BLaER1 treated with 17β-estradiol and CSF1 and Interleukin-3, amounts not matched to agents 10 nM and 100 nM (cell line): ENCODE measurements around the gene HOXB8.

ENCODE experiments used
- H3K27ac ChIP-seq, 11 experiments: shearing (Covaris generic); formaldehyde crosslinking; 2 replicates each; pipeline ENCODE4 v1.8.1; 2022
- H3K27me3 ChIP-seq, 11 experiments: shearing (Covaris generic); formaldehyde crosslinking; 2 replicates each; pipeline ENCODE4 v1.8.1; 2022
- H3K36me3 ChIP-seq, 11 experiments: shearing (Covaris generic); formaldehyde crosslinking; 2 replicates each; pipeline ENCODE4 v1.8.1; 2022
- H3K4me1 ChIP-seq, 10 experiments: shearing (Covaris generic); formaldehyde crosslinking; 2 replicates each; pipeline ENCODE4 v1.8.1; 2022
- H3K4me2 ChIP-seq, 11 experiments: shearing (Covaris generic); formaldehyde crosslinking; 2 replicates each; pipeline ENCODE4 v1.8.1; 2022
- H3K4me3 ChIP-seq, 10 experiments: shearing (Covaris generic); formaldehyde crosslinking; 2 replicates each; pipeline ENCODE4 v1.8.1; 2022
- H3K9ac ChIP-seq, 11 experiments: shearing (Covaris generic); formaldehyde crosslinking; 2 replicates each; pipeline ENCODE4 v1.8.1; 2022
- H3K9me3 ChIP-seq, 11 experiments: shearing (Covaris generic); formaldehyde crosslinking; replicated peaks in 1 of 11; 2 replicates each; pipeline ENCODE4 v1.8.1; 2022
- H4K20me1 ChIP-seq, 11 experiments: shearing (Covaris generic); formaldehyde crosslinking; 2 replicates each; pipeline ENCODE4 v1.8.1; 2022
- Cebpa-rat ChIP-seq, 11 experiments: shearing (Covaris generic); IDR thresholded peaks; 2 replicates each; pipeline ENCODE4 v1.8.1; 2022

HOXB8 gene

GRCh38 chr17:48590607-48591161 lies 24.4 kb downstream of the HOXB8 start:
- H3K9me3 ChIP-seq = no peaks in the 10 kb centered on the region
- no peak overlapping the region for H3K9ac ChIP-seq
- peaks cover 98 to 100% (median 100%) of the 10 kb centered on the region in 11 experiments for H3K27me3 ChIP-seq
- no peak overlapping the region for H3K27ac ChIP-seq
- H3K4me2 ChIP-seq = no peak overlapping the region
- TF ChIP-seq Cebpa-rat (IDR thresholded peaks at IDR 0.05) = no peak
- no peak overlapping the region for H3K4me3 ChIP-seq
- H3K4me1 ChIP-seq = peaks cover 9 to 34% (median 20%) of the 10 kb centered on the region in 10 experiments; a peak in 18 of 20 replicates
- H4K20me1 ChIP-seq = peaks cover 0 to 96% (median 89%) of the 10 kb centered on the region in 11 experiments; a peak in 19 of 22 replicates
- H3K36me3 ChIP-seq = no peaks in the 10 kb centered on the region

GRCh38 chr17:48589831-48590606 lies 25.1 kb downstream of the HOXB8 start, which contains the start of gene HOXB3:
TSS of gene HOXB3 (minus strand) at chr17:48590241. CDS start at chr17:48552474, 37,767 bp downstream.
- no peak for TF ChIP-seq Cebpa-rat (IDR thresholded peaks at IDR 0.05)
- Histone ChIP-seq H3K9ac (no peak within 1 kb of the TSS), H3K36me3 (no peaks in the 10 kb centered on the region), H3K4me3 (no peak within 1 kb of the TSS), H3K4me2 (peak within 1 kb of the TSS in 1 of 11 experiments; percentile 11; a peak in 1 of 22 replicates), H3K4me1 (peaks cover 11 to 37% (median 22%) of the 10 kb centered on the region in 10 experiments; a peak in 18 of 20 replicates), H3K27me3 (peaks cover 98 to 100% (median 100%) of the 10 kb centered on the region in 11 experiments), H4K20me1 (peaks cover 0 to 95% (median 89%) of the 10 kb centered on the region in 11 experiments; a peak in 19 of 22 replicates), H3K9me3 (no peaks in the 10 kb centered on the region), H3K27ac (no peak within 1 kb of the TSS)

GRCh38 chr17:48589060-48589830 lies 25.8 kb downstream of the HOXB8 start:
- no peak overlapping the region for H3K4me3 ChIP-seq

DNA sequence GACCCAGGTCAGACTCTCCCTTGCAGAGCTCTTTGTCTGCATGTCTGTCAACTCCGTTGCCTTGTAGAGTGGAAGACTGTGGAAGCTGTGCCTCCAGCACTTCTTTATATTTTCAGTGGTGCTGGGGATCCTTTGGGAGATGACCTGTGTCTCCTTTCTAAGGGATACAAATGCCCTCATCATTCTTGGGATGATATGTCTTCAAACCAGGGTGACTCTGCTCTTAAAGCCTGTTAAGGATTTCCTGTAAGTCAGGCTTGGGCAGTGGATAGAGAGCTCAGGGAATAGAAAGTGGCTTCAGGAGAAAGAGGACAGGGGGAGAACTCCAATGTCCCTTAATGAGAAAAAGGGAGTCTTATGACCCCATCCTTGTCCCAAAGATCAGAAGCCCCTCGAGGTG lies 26.6 kb downstream of the HOXB8 start:
- Histone ChIP-seq H3K27me3 (peaks cover 99 to 100% (median 100%) of the 10 kb centered on the region in 11 experiments), H3K36me3 (no peaks in the 10 kb centered on the region), H3K4me1 (peaks cover 11 to 38% (median 22%) of the 10 kb centered on the region in 10 experiments; a peak in 18 of 20 replicates), H3K27ac (no peak overlapping the region), H4K20me1 (peaks cover 0 to 96% (median 84%) of the 10 kb centered on the region in 11 experiments; a peak in 19 of 22 replicates), H3K9me3 (no peaks in the 10 kb centered on the region), H3K9ac (no peak overlapping the region), H3K4me2 (peak overlapping the region in 2 of 11 experiments; percentile 92 to 95; a peak in 2 of 22 replicates), H3K4me3 (no peak overlapping the region)
- TF ChIP-seq Cebpa-rat (IDR thresholded peaks at IDR 0.05) = no peak

More at GRCh38 chr17:48589060-48589830, 25.8 kb downstream of the HOXB8 start:
- no peaks in the 10 kb centered on the region for H3K9me3 ChIP-seq
- H3K36me3 ChIP-seq = no peaks in the 10 kb centered on the region
- peaks cover 97 to 100% (median 100%) of the 10 kb centered on the region in 11 experiments for H3K27me3 ChIP-seq
- H3K27ac ChIP-seq = no peak overlapping the region
- H4K20me1 ChIP-seq = peaks cover 0 to 92% (median 84%) of the 10 kb centered on the region in 11 experiments; a peak in 19 of 22 replicates
- H3K9ac ChIP-seq = no peak overlapping the region
- no peak for TF ChIP-seq Cebpa-rat (IDR thresholded peaks at IDR 0.05)
- no peak overlapping the region for H3K4me2 ChIP-seq
- H3K4me1 ChIP-seq = peaks cover 11 to 38% (median 22%) of the 10 kb centered on the region in 10 experiments; a peak in 18 of 20 replicates

GRCh38 chr17:48588074-48588415 lies 27.0 kb downstream of the HOXB8 start:
- Histone ChIP-seq H3K4me2 (peak overlapping the region in 4 of 11 experiments; percentile 36 to 96 (median 94); a peak in 8 of 22 replicates), H4K20me1 (peaks cover 0 to 96% (median 85%) of the 10 kb centered on the region in 11 experiments; a peak in 18 of 22 replicates), H3K4me1 (peaks cover 11 to 33% (median 21%) of the 10 kb centered on the region in 10 experiments; a peak in 18 of 20 replicates), H3K9me3 (no peaks in the 10 kb centered on the region), H3K4me3 (no peak overlapping the region), H3K27ac (no peak overlapping the region), H3K27me3 (peaks cover 99 to 100% (median 100%) of the 10 kb centered on the region in 11 experiments), H3K36me3 (no peaks in the 10 kb centered on the region), H3K9ac (no peak overlapping the region)
- TF ChIP-seq Cebpa-rat (IDR thresholded peaks at IDR 0.05) = no peak

GRCh38 chr17:48587276-48588073 lies 27.6 kb downstream of the HOXB8 start:
- Histone ChIP-seq H3K36me3 (no peaks in the 10 kb centered on the region), H3K27me3 (peaks cover 99 to 100% (median 100%) of the 10 kb centered on the region in 11 experiments), H3K4me3 (peak overlapping the region in 1 of 10 experiments; percentile 22; a peak in 1 of 20 replicates), H3K27ac (no peak overlapping the region), H3K4me2 (peak overlapping the region in 7 of 11 experiments; percentile 12 to 96 (median 55); a peak in 13 of 22 replicates), H3K4me1 (peaks cover 11 to 32% (median 20%) of the 10 kb centered on the region in 10 experiments; a peak in 18 of 20 replicates), H4K20me1 (peaks cover 0 to 97% (median 85%) of the 10 kb centered on the region in 11 experiments; a peak in 18 of 22 replicates), H3K9ac (no peak overlapping the region), H3K9me3 (no peaks in the 10 kb centered on the region)
- TF ChIP-seq Cebpa-rat (IDR thresholded peaks at IDR 0.05) = no peak

- Histone ChIP-seq H4K20me1 (peaks cover 0 to 97% (median 86%) of the 10 kb centered on the region in 11 experiments; a peak in 18 of 22 replicates), H3K36me3 (no peaks in the 10 kb centered on the region), H3K4me2 (peak overlapping the region; percentile 63 to 96 (median 83); a peak in 18 of 22 replicates), H3K9me3 (no peaks in the 10 kb centered on the region), H3K27ac (no peak overlapping the region), H3K27me3 (peaks cover 99 to 100% (median 100%) of the 10 kb centered on the region in 11 experiments), H3K9ac (no peak overlapping the region), H3K4me3 (peak overlapping the region in 7 of 10 experiments; percentile 47 to 65 (median 52); a peak in 8 of 20 replicates), H3K4me1 (peaks cover 11 to 40% (median 22%) of the 10 kb centered on the region in 10 experiments; a peak in 18 of 20 replicates)
- no peak for TF ChIP-seq Cebpa-rat (IDR thresholded peaks at IDR 0.05)
Observed at GRCh38 chr17:48586355-48587258, 28.5 kb downstream of the HOXB8 start.
